Left kidney (tissue), 8 donors: ENCODE results near the gene HIC2. TPM values are rescaled to one million over a fixed set of nuclear protein-coding genes. Genes with fewer than 3 reads are reported as not detected.
"Not testable (repeated sequence)": the region's sequence is repeated elsewhere in the genome, so short reads cannot be mapped to it uniquely, and the experiment has no call there.

Source experiments
- DNase-seq: peaks from one replicate; pipeline ENCODE4 v3.0.0-alpha.2; 2013
- long read RNA-seq, 8 donors: transcript quantifications; one replicate each; lab custom pipeline, GENCODE V29; 2026
- polyA plus RNA-seq: library from polyadenylated mRNA; unstranded; fragments of 120-200 nt; gene quantifications from one replicate; pipeline ENCODE4 v1.2.1, GENCODE V29; 2013; ENCODE audit not compliant: insufficient read length

HIC2 gene
- polyA plus RNA-seq: 9.7 TPM
- long read RNA-seq, donor 1, full-length matches to known transcripts: 4 of 17 reads
- long read RNA-seq, donor 1, partial matches to known transcripts: 13 of 17 reads
- long read RNA-seq, donor 1, other reads (novel, unspliced or antisense): 0 of 17 reads
- long read RNA-seq, donor 2, full-length matches to known transcripts: 7 of 7 reads
- long read RNA-seq, donor 2, partial matches to known transcripts: 0 of 7 reads
- long read RNA-seq, donor 2, other reads (novel, unspliced or antisense): 0 of 7 reads
- long read RNA-seq, donor 3, full-length matches to known transcripts: 4 of 4 reads
- long read RNA-seq, donor 3, partial matches to known transcripts: 0 of 4 reads
- long read RNA-seq, donor 3, other reads (novel, unspliced or antisense): 0 of 4 reads
- long read RNA-seq, donor 4: 0 reads
- long read RNA-seq, donor 5, full-length matches to known transcripts: 3 of 3 reads
- long read RNA-seq, donor 5, partial matches to known transcripts: 0 of 3 reads
- long read RNA-seq, donor 5, other reads (novel, unspliced or antisense): 0 of 3 reads
- long read RNA-seq, donor 6, full-length matches to known transcripts: 1 of 1 reads
- long read RNA-seq, donor 6, partial matches to known transcripts: 0 of 1 reads
- long read RNA-seq, donor 6, other reads (novel, unspliced or antisense): 0 of 1 reads
- long read RNA-seq, donor 7, full-length matches to known transcripts: 4 of 4 reads
- long read RNA-seq, donor 7, partial matches to known transcripts: 0 of 4 reads
- long read RNA-seq, donor 7, other reads (novel, unspliced or antisense): 0 of 4 reads
- long read RNA-seq, donor 8: 0 reads

GRCh38 chr22:21417227-21417746 lies at the start of gene HIC2:
HIC2 (plus strand) TSS chr22:21417371; CDS start chr22:21442832, 25,461 bp downstream.
- not testable (repeated sequence) for DNase-seq

- not testable (repeated sequence) for DNase-seq
Measured at GRCh38 chr22:21368603-21369310, 48.4 kb upstream of the HIC2 start.

- not testable (repeated sequence) for DNase-seq
Measured at GRCh38 chr22:21375880-21376279, 41.3 kb upstream of the HIC2 start.

- DNase-seq: not testable (repeated sequence)
Measured at GRCh38 chr22:21383701-21384467, 33.3 kb upstream of the HIC2 start, which contains the start of gene RIMBP3B. RIMBP3B (plus strand) TSS chr22:21383751; CDS start chr22:21383859, 108 bp downstream.

- DNase-seq: not testable (repeated sequence)
Measured at GRCh38 chr22:21384468-21385357, 32.5 kb upstream of the HIC2 start.

GRCh38 chr22:21389480-21389879 lies 27.7 kb upstream of the HIC2 start:
- not testable (repeated sequence) for DNase-seq

- DNase-seq: not testable (repeated sequence)
Measured at GRCh38 chr22:21390013-21390412, 27.2 kb upstream of the HIC2 start.

GRCh38 chr22:21394613-21395012 lies 22.6 kb upstream of the HIC2 start:
- DNase-seq: not testable (repeated sequence)

- DNase-seq: not testable (repeated sequence)
Measured at GRCh38 chr22:21401197-21401969, 15.8 kb upstream of the HIC2 start.

- DNase-seq: not testable (repeated sequence)
Measured at GRCh38 chr22:21402763-21403314, 14.3 kb upstream of the HIC2 start.

GRCh38 chr22:21407139-21407538 lies 10.0 kb upstream of the HIC2 start:
- DNase-seq: not testable (repeated sequence)

- not testable (repeated sequence) for DNase-seq
Measured at GRCh38 chr22:21407792-21408191, 9.4 kb upstream of the HIC2 start.

- DNase-seq: not testable (repeated sequence)
Measured at GRCh38 chr22:21416375-21416774, 796 bp upstream of the HIC2 start.

- not testable (repeated sequence) for DNase-seq
Measured at GRCh38 chr22:21417853-21418252, 682 bp downstream of the HIC2 start.

- not testable (repeated sequence) for DNase-seq
Measured at GRCh38 chr22:21418974-21419638, 1.9 kb downstream of the HIC2 start.

- DNase-seq: not testable (repeated sequence)
Measured at GRCh38 chr22:21420180-21420763, 3.1 kb downstream of the HIC2 start.

- DNase-seq: not testable (repeated sequence)
Measured at GRCh38 chr22:21424084-21424709, 7.0 kb downstream of the HIC2 start.
